ENCODE results near the gene GNPTG. TPM values are rescaled to one million over a fixed set of nuclear protein-coding genes. Genes with fewer than 3 reads are reported as not detected.

GNPTG gene
- total and polyA plus RNA-seq, 2 of the 13 experiments (the other 11 are each of a cell fraction or from before 2014, with no cell fraction given): 22.7 to 71.1 TPM

GRCh38 chr16:1322407-1322806, 29.3 kb upstream of the GNPTG start:
- ATAC-seq (no peak), DNase-seq (ENCODE audit: low spot score) (no peak), FAIRE-seq (no peak)
- no peak overlapping the region for H3K27ac ChIP-seq (ENCODE audit: extremely low read length, insufficient read depth, low read length)
- H2AFZ ChIP-seq (ENCODE audit: low read length): no peak overlapping the region
- intact Hi-C loops (cut with micrococcal nuclease; ENCODE audit: unreplicated experiment) (no loop called here), in situ Hi-C loops (cut with HindIII; ENCODE audit: extremely low pct_ligation_motif_present, low pct_unique_long_range_greater_than_20kb) (no loop called here)
- H3K79me2 ChIP-seq (ENCODE audit: insufficient read depth, low read length): peaks cover 2% of the 10 kb centered on the region
- H3K4me2 ChIP-seq (ENCODE audit: low read depth, low read length): no peak overlapping the region
- H3K9me3 ChIP-seq (ENCODE audit: low read length): no peaks in the 10 kb centered on the region
- H3K4me3 ChIP-seq (replicated peaks in 1 of 3; ENCODE audit: insufficient read depth in 1 of 3, low read depth in 2 of 3, low read length in 3 of 3): no peak overlapping the region
- 99% methylated on average over 8 of the region's 8 CpGs for WGBS (ENCODE audit: low lambda C conversion rate)
- no peaks in the 10 kb centered on the region for H3K4me1 ChIP-seq (ENCODE audit: insufficient read depth, low read length)
- H3K9ac ChIP-seq (ENCODE audit: insufficient read depth, low read depth, low read length): no peak overlapping the region
- TF ChIP-seq ZNF619 (CRISPR knock-in tag; IDR thresholded peaks at IDR 0.05): no peak
- no peak for TF ChIP-seq HNRNPLL (IDR thresholded peaks at IDR 0.05; ENCODE audit: low read depth, low read length, poor library complexity, severe bottlenecking)
- TF ChIP-seq ZNF557 (CRISPR knock-in tag; IDR thresholded peaks at IDR 0.05): no peak
- TF ChIP-seq SOX6 (IDR thresholded peaks at IDR 0.05): no peak
- TF ChIP-seq SOX6 (CRISPR knock-in tag; IDR thresholded peaks at IDR 0.05): no peak
- no peak for TF ChIP-seq ZNF460 (CRISPR knock-in tag; IDR thresholded peaks at IDR 0.05; ENCODE audit: borderline replicate concordance)
- TF ChIP-seq, protein P1, sequence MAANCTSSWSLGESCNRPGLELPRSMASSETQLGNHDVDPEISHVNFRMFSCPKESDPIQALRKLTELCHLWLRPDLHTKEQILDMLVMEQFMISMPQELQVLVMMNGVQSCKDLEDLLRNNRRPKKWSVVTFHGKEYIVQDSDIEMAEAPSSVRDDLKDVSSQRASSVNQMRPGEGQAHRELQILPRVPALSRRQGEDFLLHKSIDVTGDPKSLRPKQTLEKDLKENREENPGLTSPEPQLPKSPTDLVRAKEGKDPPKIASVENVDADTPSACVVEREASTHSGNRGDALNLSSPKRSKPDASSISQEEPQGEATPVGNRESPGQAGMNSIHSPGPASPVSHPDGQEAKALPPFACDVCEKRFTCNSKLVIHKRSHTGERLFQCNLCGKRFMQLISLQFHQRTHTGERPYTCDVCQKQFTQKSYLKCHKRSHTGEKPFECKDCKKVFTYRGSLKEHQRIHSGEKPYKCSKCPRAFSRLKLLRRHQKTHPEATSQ (CRISPR knock-in tag; IDR thresholded peaks at IDR 0.05; ENCODE audit: borderline replicate concordance): no peak
- TF ChIP-seq ZNF121 (CRISPR knock-in tag; IDR thresholded peaks at IDR 0.05): peak; percentile 41; the same call in 1 of the 2 replicates
- no peak for TF ChIP-seq ZNF879 (CRISPR knock-in tag; IDR thresholded peaks at IDR 0.05)
- ChIA-PET CTCF (ENCODE audit: low intra/inter-chr PET ratio, low total read pairs) (no interaction called here), POLR2A (no interaction called here)
- H3K27me3 ChIP-seq (ENCODE audit: control insufficient read depth in 1 of 2, insufficient read depth in 2 of 2, low read length in 2 of 2): no peaks in the 10 kb centered on the region
- peaks cover 33 to 59% of the 10 kb centered on the region in 2 experiments; a peak in 4 of 5 replicates for H3K36me3 ChIP-seq (replicated peaks in 1 of 2; ENCODE audit: control insufficient read depth in 1 of 2, insufficient read depth in 2 of 2, low read length in 2 of 2)
- H4K20me1 ChIP-seq (ENCODE audit: insufficient read depth, low read length): peaks cover 3% of the 10 kb centered on the region; the same call in 1 of the 2 replicates
- BruUV-seq (replicated peaks): no TSS peak
